HG03139 (cell line): Measurements from ENCODE around the gene HTRA1.

ENCODE experiments used
- ATAC-seq: cut with Tn5 transposase; IDR thresholded peaks from one replicate; pipeline ENCODE4 v1.9.1; 2021; ENCODE audit not compliant: unreplicated experiment

Gene HTRA1

GRCh38 chr10:122461367-122461728, at the start of gene HTRA1:
Gene HTRA1 (plus strand): TSS chr10:122461553. CDS start chr10:122461653, 100 bp downstream.
- no peak for ATAC-seq

GRCh38 chr10:122413327-122413726, 48.0 kb upstream of the HTRA1 start:
- ATAC-seq, result no peak

DNA sequence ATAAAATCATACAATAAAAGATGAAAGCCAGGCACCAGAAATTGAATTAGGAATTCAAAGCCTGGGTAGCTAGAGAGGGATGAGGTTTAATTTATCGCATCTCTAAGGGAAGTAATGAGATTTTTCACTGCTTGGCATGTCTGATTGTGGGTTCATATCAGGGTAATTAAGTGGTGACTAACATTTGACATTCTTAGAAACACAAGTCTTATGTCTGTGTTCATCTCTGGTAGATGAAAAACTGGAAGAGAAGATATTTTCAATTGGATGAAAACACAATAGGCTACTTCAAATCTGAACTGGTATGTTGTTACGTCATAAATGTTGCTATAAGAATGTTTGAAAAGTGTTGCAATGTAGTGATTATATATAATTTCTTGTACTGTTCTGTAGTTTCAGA, 43.7 kb upstream of the HTRA1 start:
- ATAC-seq, result no peak

- no peak for ATAC-seq
These were observed 42.3 kb upstream of the HTRA1 start for GRCh38 chr10:122419016-122419415.

GRCh38 chr10:122419876-122420623, 41.3 kb upstream of the HTRA1 start:
- ATAC-seq, result no peak

DNA sequence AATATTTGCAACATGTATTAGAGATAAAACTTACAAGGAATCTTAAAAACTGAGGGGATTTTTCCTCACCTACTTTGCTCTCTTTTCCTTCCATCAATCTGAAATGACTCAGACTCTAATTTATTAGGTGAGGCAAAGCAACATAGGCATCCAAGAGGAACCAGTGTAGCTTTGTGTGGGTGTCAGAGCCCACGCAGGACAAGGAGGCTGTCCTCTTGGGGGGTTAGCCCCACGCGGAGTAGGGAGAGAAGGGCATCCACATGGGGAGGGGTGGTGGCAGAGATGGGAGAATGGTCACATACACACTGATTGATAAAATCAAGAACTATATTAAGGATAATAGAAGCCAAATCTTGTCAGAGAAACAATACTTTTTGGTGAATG, 40.7 kb upstream of the HTRA1 start:
- no peak for ATAC-seq

DNA sequence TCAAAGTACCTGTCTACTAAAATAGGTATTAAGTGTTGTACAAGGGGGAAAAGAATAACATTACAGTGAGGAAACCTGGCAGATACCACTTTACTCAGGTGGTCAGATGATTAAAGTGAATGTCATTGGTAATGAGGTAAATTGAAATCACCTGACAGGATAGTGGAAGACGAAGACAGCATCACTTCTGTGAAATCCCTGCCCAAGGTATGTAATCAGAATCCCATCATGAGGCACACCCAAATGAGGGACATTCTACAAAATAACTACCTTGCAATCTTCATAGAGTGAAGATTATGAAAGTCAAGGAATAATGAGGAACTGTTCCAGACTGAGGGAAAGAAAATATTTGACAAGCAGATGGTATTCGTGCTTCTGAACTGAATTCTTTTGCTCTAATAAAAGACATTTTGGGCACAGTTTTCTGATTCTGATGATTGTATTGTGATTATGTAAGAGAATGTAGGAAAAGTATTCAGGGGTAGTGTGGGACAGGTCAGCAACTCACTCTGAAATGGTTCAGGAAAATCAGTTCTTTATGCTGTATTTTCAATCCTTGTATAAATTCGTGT, 40.2 kb upstream of the HTRA1 start:
- ATAC-seq, result no peak

- no peak for ATAC-seq
These were observed 39.6 kb upstream of the HTRA1 start for GRCh38 chr10:122421742-122422141.

DNA sequence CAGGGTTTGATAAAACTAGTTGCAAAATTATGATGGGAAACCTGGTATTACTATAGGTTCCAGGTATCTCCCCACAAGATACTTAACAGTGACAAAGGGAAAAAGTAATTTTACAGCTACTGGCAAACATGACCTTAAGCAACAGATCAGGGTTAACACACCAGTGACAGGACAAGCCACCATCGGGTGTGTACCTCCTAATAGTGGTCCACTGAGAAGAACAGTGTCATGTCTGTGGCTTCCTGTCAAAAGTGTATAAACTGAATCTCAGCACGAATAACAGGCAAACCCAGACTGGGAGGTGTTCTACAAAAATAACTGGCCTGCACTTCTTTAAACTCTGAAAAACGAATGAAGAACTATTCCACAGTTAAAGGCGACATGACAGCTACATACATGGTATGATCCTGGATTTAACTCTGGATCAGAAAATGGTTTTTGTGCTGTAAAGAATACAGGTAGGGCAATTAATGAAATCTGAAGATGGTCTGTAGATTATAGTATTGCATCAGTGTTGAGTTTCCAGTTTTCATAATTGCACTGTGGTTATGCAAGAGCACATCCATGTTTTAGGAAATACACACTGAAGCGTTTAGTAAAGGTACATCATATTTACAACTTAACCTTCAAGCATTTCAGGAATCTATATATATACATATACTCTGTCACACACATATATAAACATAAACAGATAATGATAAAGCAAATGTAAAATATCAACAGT, 38.9 kb upstream of the HTRA1 start:
- no peak for ATAC-seq

DNA sequence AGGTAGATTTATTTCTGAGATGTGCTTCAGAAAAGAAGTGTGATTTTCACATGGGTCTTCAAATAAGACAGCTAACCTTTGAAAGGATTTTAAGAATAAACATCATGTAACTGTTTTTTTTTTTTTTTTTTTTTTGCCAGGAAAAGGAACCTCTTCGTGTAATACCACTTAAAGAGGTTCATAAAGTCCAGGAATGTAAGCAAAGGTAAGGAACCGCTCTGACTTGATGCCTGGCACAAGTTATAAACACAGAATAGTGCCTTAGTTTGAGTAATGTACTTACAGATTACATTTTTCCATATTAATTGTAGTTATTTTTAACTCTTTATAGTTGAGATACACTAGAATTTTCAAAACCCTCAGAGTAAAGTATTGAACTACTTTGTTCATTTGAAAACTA, 37.3 kb upstream of the HTRA1 start:
- no peak for ATAC-seq

DNA sequence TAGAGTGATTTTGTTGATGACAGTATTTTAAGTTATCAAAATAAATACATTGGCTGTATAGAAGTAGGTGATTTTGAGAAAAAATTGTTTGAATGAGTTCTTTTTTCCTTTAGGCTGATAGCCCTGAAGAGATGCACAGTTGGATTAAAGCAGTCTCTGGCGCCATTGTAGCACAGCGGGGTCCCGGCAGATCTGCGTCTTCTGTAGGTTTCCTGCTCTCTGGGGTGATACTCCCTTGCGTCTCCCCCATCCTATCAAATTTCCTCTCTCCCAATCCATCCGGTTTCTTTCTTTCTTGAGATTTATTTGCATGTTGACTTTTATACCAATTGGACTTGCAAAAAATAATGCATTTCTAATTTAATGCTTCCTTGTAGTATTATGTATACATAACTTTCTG, 34.5 kb upstream of the HTRA1 start:
- no peak for ATAC-seq

DNA sequence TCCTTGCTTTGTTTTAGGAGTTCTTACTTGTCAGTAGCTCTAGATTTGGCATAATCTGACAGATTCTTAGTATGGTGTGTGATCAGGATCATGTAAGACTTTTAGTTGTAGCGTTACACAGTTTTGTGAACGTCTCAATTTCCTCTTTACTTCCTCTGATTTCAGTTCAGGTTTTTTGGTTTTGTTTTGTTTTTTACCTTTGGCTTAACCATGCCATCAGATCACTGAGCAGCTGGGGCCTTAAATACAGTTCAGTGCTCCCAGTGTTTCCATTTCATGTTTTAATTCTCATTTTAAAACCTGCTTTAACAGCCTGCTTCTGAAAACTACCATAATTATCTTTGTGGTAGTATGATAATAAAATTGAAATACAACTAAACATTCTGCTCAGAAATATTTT, 34.1 kb upstream of the HTRA1 start:
- ATAC-seq, result no peak

DNA sequence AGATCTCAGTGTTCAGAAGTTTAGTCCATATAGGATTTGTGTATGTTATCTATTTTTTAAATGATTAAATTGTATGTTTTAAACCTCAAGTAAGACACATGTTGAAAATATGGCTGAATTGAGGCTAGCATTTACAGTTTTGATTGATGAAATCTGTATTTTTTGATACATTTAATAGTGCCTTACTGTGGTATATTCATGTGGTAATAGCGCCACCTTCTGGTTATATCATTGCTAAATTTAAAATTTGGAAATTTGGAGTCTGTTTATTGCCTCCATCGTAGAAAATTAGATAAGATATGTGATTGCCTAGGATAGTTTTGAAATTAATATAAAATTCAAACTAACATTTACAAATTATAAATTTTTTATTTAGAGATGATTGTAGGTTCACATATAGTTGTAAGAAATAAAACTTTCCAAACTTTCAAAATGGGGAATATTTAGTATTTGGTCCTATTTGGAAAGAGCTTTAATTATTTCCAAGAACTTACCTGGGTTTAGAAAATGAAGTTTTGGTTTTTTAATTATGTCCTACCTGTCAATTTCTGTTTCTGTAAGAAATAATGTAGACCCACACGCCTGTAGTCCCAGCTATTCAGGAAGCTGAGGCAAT, 26.0 kb upstream of the HTRA1 start:
- no peak for ATAC-seq

GRCh38 chr10:122441961-122442360, 19.4 kb upstream of the HTRA1 start:
- no peak for ATAC-seq

GRCh38 chr10:122445469-122445868, 15.9 kb upstream of the HTRA1 start:
- no peak for ATAC-seq

GRCh38 chr10:122445904-122446303, 15.4 kb upstream of the HTRA1 start:
- no peak for ATAC-seq

DNA sequence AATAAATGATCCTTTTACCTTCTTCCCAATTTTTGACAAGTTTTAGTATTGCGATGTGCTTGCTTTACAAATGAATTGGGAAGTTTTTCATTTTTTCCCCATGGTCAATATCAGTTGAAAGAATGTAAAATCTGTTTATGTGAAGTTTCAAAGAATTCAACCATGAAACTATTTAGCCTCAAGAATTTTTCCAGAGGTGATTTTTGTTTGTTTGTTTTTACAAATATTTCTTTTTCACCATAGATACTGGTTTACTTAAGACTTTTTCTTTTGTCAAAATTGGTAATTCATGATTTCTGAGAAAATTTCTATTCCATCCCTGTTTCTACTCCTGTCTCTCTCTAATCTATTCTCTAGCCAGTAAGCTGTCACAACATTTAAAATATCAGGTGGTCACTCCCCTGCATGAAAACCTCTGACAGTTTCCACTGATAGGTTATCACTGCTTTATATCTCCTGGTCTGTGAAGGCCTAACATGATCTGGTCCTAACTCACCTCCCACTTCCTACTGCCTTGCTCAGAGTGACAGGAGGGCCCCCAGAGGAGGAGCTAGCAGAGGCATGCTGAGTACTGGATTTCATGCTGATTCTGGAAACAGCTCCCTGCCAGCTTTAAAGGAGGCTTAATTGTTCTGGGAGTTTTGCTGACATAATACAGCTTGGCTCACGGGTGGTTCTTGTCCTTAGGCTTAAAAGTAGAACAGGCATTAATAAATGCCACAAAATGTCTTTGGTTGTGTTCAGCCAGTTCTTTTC, 14.5 kb upstream of the HTRA1 start:
- ATAC-seq, result no peak

GRCh38 chr10:122448600-122448999, 12.8 kb upstream of the HTRA1 start:
- ATAC-seq, result no peak

- ATAC-seq, result no peak
These were observed 12.2 kb upstream of the HTRA1 start for GRCh38 chr10:122449153-122449552.

DNA sequence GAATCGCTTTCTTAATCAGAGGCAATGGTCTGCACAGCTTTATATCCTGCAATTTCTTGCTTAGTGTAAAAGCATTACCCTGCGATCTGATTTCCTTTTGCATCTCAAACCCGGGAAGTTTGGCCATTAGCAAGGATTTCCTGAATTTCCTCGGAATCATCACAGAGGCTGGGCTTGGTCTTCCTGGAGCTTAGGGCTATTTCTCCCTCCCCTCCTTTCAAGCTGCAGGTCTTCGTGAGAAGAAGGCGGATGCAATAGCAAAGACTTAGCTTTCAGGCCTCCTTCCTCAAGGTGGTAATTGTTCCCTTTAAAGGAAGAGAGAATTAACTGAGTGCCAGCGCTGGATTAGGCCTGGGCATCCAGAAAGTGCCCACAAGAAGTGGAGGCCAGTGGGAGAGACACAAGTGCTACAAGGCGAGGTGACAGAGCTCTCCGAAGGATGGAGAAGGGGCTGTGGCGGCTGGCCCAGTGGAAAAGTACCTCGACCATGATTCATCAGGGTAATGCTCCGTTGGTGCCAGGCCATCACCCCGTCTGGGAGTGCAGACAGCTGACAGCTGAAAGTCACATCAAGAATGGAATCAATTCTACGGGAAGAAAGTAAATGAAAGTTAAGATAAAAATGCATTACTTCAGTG, 10.9 kb upstream of the HTRA1 start:
- no peak for ATAC-seq

GRCh38 chr10:122454071-122454470, 7.3 kb upstream of the HTRA1 start:
- no peak for ATAC-seq
